Measurements from ENCODE around the gene CAPN12. TPM values are rescaled to one million over a fixed set of nuclear protein-coding genes. Genes with fewer than 3 reads are reported as not detected.

The CAPN12 gene
- total RNA-seq, 2 experiments from 2014 or later = 1.2 to 2.6 TPM

- H3K4me2 ChIP-seq (ENCODE audit: low read length) = no peak overlapping the region
- H2AFZ ChIP-seq (ENCODE audit: low read length) = no peak overlapping the region
- intact Hi-C loops (cut with micrococcal nuclease; ENCODE audit: unreplicated experiment) = no loop called here
- no peaks in the 10 kb centered on the region for H3K9me3 ChIP-seq (ENCODE audit: low read length)
- H3K27ac ChIP-seq (ENCODE audit: low read depth, low read length, poor library complexity, severe bottlenecking) = no peak overlapping the region
- H3K9me2 ChIP-seq (ENCODE audit: insufficient read depth, low read length) = no peaks in the 10 kb centered on the region
- DNase-seq (ENCODE audit: low spot score) = no peak
- ChIA-PET POLR2A (no interaction called here), CTCF (ENCODE audit: unreplicated experiment) (no interaction called here)
- peaks cover 15% of the 10 kb centered on the region; the same call in 1 of the 2 replicates for H3K79me2 ChIP-seq (ENCODE audit: insufficient read depth, low read depth, low read length)
- H4K20me1 ChIP-seq (ENCODE audit: insufficient read depth, low read length) = 0 out of 2 replicates have a peak, but pooled peaks cover 5% of the 10 kb centered on the region
- H3K4me3 ChIP-seq (ENCODE audit: low read depth, low read length, poor library complexity, severe bottlenecking) = no peak overlapping the region
- H3K4me1 ChIP-seq (ENCODE audit: insufficient read depth, low read length, poor library complexity, severe bottlenecking) = peaks cover 17% of the 10 kb centered on the region
- no peaks in the 10 kb centered on the region; the same call in 1 of the 2 replicates for H3K36me3 ChIP-seq (ENCODE audit: insufficient read depth, low read length)
- no peak for TF ChIP-seq CTCF (conservative IDR thresholded peaks at IDR 0.05; ENCODE audit: low read length)
- TF ChIP-seq EZH2phosphoT487 (IDR thresholded peaks at IDR 0.05; ENCODE audit: borderline replicate concordance, low read depth, low read length) = no peak
- BruUV-seq (replicated peaks) = no TSS peak
These were observed 53.4 kb downstream of the CAPN12 start for GRCh38 chr19:38690832-38691231.

- Histone ChIP-seq H3K4me2 (ENCODE audit: low read length) (no peak overlapping the region), H3K36me3 (ENCODE audit: insufficient read depth, low read length) (no peaks in the 10 kb centered on the region; the same call in 1 of the 2 replicates), H2AFZ (ENCODE audit: low read length) (no peak overlapping the region), H4K20me1 (ENCODE audit: insufficient read depth, low read length) (0 out of 2 replicates have a peak, but pooled peaks cover 5% of the 10 kb centered on the region), H3K9me2 (ENCODE audit: insufficient read depth, low read length) (no peaks in the 10 kb centered on the region), H3K9me3 (ENCODE audit: low read length) (no peaks in the 10 kb centered on the region), H3K79me2 (ENCODE audit: insufficient read depth, low read depth, low read length) (peaks cover 22% of the 10 kb centered on the region; the same call in 1 of the 2 replicates), H3K27ac (ENCODE audit: low read depth, low read length, poor library complexity, severe bottlenecking) (no peak overlapping the region), H3K4me1 (ENCODE audit: insufficient read depth, low read length, poor library complexity, severe bottlenecking) (peaks cover 20% of the 10 kb centered on the region), H3K4me3 (ENCODE audit: low read depth, low read length, poor library complexity, severe bottlenecking) (no peak overlapping the region)
- ChIA-PET CTCF (ENCODE audit: unreplicated experiment) (no interaction called here), POLR2A (no interaction called here)
- DNase-seq (ENCODE audit: low spot score) = no peak
- no TSS peak for BruUV-seq (replicated peaks)
- intact Hi-C loops (cut with micrococcal nuclease; ENCODE audit: unreplicated experiment) = no loop called here
- no peak for TF ChIP-seq EZH2phosphoT487 (IDR thresholded peaks at IDR 0.05; ENCODE audit: borderline replicate concordance, low read depth, low read length)
- TF ChIP-seq CTCF (conservative IDR thresholded peaks at IDR 0.05; ENCODE audit: low read length) = no peak
These were observed 54.1 kb downstream of the CAPN12 start for GRCh38 chr19:38690146-38690545.

- BruUV-seq (replicated peaks) = no TSS peak
- H4K20me1 ChIP-seq (ENCODE audit: insufficient read depth, low read length) = 0 out of 2 replicates have a peak, but pooled peaks cover 5% of the 10 kb centered on the region
- DNase-seq (ENCODE audit: low spot score) = no peak
- peaks cover 22% of the 10 kb centered on the region; the same call in 1 of the 2 replicates for H3K79me2 ChIP-seq (ENCODE audit: insufficient read depth, low read depth, low read length)
- H3K4me3 ChIP-seq (ENCODE audit: low read depth, low read length, poor library complexity, severe bottlenecking) = no peak overlapping the region
- ChIA-PET CTCF (ENCODE audit: unreplicated experiment) (no interaction called here), POLR2A (no interaction called here)
- no peak overlapping the region for H3K27ac ChIP-seq (ENCODE audit: low read depth, low read length, poor library complexity, severe bottlenecking)
- peaks cover 15% of the 10 kb centered on the region for H3K4me1 ChIP-seq (ENCODE audit: insufficient read depth, low read length, poor library complexity, severe bottlenecking)
- no peak for TF ChIP-seq EZH2phosphoT487 (IDR thresholded peaks at IDR 0.05; ENCODE audit: borderline replicate concordance, low read depth, low read length)
- no peak for TF ChIP-seq CTCF (conservative IDR thresholded peaks at IDR 0.05; ENCODE audit: low read length)
- H3K4me2 ChIP-seq (ENCODE audit: low read length) = no peak overlapping the region
- H3K9me2 ChIP-seq (ENCODE audit: insufficient read depth, low read length) = no peaks in the 10 kb centered on the region
- H3K36me3 ChIP-seq (ENCODE audit: insufficient read depth, low read length) = no peaks in the 10 kb centered on the region; the same call in 1 of the 2 replicates
- H2AFZ ChIP-seq (ENCODE audit: low read length) = no peak overlapping the region
- no peaks in the 10 kb centered on the region for H3K9me3 ChIP-seq (ENCODE audit: low read length)
- intact Hi-C loops (cut with micrococcal nuclease; ENCODE audit: unreplicated experiment) = no loop called here
These were observed 56.4 kb downstream of the CAPN12 start for GRCh38 chr19:38687837-38688378.
